Hematopoietic multipotent progenitor cell treated with erythropoietin and hydrocortisone succinate and interleukin-3 and kit ligand, for 6 days (in vitro differentiated cells): ENCODE results near the gene CRTC2.

ENCODE experiments used
- DNase-seq: peaks from one replicate; pipeline ENCODE4 v3.0.0-alpha.2; 2015

Gene CRTC2

DNA sequence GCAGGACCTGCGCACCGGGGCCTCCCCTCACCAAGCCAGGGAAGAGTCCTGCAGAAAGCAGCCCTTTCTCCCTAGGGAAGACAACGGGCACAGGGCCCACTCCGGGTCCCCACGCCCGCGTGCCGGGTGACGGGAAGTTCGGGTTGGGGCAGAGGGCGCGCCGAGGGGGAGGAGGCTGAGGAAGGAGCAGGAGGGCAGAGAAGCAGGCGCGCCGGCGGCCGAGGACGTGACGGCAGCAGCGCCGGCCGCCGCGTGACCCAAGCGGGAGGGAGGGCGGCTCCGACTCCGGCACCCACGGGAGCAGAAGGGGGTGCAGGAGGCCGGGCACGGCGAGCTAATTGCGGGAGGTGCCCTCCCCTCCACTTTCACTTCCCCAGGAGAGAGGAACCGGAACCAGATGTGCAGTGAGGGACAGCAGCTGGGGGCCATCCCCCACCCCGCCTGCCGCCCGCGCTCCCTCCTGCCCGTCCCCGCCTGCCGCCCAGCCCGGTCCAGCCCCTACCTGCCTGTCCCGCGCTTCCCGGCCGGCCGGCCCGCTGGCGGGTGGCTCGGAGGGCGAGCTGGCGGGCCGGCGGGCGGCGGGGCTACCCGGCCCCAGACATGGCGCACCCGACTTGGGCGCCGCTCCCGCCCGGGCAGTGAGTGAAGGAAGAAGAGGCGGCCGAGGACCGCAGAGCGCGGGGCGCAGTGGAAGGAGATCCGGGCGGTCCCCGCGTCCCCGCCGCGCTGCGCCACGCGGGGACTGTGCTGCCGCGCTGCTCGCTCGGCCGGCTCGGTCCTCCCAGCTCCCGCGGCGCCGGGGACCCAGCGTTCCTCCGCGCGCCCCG is 12.4 kb downstream of the CRTC2 start:
- peak; percentile 82 for DNase-seq

GRCh38 chr1:153945131-153945794 is 13.1 kb downstream of the CRTC2 start:
- DNase-seq = peak; percentile 86

DNA sequence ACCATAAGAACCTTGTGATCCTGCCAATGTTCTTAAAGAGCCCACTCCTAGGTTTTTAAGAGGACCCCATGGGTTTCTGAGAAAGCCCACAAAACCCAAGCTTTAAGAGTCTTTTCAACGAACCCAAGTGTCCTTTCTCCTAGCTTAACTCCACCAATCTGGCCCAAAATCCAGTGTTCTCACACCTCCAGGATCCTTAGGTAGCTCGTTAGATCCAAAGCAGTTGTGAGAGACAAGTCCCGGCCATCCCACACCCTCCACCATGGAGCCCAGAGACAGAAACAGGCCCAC is 13.6 kb downstream of the CRTC2 start:
- DNase-seq = no peak

DNA sequence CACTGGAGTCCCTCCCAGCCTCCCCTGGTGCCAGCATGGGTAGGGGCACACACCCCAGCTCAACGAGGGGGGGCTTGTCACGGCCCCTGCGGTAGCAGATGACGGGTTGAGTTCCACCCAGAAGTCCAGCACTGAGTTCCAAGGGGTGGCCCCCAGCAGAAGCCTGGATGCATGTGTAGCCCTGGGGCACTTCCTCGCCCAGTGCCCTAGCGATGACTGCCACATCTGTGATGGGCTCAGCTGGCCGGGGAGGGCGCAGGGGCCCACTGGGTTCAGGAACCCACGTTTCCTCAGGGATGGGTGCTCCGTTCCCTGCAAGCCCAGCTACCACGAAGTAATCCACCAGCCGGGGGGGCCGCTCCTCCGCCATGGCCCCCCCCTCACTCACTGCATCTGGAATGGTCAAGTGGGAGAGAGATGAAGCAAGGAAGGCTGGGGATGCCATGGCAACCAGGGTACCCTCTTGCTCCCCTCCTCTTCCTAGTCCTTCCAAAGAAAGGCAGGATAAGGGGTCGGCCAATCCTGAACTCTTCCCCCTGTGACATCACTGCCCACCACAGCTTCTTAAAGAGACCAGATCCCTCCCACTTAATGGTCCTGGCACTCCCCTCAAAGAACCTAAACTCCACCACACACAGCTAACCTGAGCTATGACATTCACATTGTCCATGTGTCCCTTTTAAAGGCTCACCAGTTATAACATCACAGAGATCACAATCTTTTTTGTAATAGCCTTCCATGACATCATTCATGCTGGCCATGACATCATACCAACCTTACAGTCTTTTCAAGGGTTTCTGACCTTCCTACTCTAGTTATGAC is 14.2 kb downstream of the CRTC2 start:
- DNase-seq = peak; percentile 38

GRCh38 chr1:153942766-153943549 is 15.5 kb downstream of the CRTC2 start:
- no peak for DNase-seq

DNA sequence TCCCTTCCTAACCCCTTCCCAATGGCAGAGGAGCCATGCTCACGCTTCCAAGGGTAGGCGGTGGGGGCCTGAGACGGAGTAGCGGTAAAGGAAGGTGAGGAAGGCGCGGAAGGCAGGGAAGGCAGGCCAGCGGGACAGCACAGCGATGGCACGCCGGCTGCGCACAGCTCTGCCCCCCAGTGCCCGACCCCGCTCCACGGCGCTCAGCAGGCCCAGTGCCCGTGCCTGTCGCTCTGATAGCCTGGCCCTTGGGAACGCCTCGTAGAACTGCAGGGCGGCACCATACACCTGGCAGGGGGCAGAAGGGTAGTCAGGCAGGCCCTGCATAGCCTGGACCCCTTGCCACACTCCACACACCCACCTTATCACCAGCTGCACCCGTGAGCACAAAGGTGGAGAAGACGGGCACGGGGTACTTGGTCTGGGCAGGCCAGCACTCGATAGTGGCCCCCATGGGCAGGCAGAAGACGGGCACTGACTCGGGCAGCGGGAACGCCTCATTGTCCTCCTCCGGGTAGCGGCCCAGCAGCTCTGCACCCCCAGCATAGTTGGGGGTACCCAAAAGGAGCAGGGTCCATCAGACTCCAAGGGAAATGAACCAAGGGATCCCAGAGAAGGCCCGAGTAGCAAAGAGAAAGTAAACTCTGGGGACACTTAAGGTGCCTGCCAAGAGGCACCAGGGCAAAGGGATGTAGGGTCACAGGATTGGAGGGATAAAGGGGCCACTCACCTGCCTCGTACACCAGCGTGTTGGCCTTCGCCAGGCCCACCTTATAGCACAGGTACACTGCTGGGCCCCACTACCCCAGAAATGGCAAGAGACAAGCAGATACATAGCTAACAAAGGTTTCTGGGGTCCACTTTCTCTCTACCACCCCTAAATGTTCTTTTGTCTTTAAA is 16.3 kb downstream of the CRTC2 start:
- no peak for DNase-seq

- DNase-seq = no peak
Measured at GRCh38 chr1:153940756-153941155, 17.7 kb downstream of the CRTC2 start.

GRCh38 chr1:153939476-153939875 is 18.9 kb downstream of the CRTC2 start:
- DNase-seq = no peak

GRCh38 chr1:153938996-153939395 is 19.4 kb downstream of the CRTC2 start:
- DNase-seq = no peak

GRCh38 chr1:153937331-153937730 is 21.1 kb downstream of the CRTC2 start:
- DNase-seq = no peak

GRCh38 chr1:153936011-153936802 is 22.2 kb downstream of the CRTC2 start:
- DNase-seq = no peak

- DNase-seq = no peak
Measured at GRCh38 chr1:153934746-153935145, 23.7 kb downstream of the CRTC2 start.

GRCh38 chr1:153933955-153934354 is 24.5 kb downstream of the CRTC2 start:
- DNase-seq = no peak

DNA sequence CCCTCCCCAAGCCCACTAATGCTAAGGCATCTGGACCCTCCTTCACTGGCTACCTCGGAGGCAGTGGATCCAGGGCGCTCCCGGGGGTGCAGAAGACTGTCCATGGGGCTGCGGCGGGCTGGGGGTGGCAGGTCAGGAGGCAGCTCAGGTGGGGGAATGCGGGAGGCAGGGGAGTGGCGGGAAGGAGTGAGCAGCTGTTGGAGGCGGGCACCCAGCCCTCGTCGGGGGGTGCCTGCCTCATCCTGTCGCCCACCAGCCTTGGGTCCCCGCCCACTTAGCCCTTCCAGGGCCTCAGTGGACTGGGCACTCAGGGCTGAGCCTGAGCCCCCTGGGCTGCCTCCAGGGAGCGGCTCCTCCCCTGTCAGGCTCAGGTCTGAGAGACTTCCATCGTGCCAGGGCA is 25.0 kb downstream of the CRTC2 start:
- no peak for DNase-seq

GRCh38 chr1:153932156-153933131 is 26.0 kb downstream of the CRTC2 start:
- DNase-seq = no peak

DNA sequence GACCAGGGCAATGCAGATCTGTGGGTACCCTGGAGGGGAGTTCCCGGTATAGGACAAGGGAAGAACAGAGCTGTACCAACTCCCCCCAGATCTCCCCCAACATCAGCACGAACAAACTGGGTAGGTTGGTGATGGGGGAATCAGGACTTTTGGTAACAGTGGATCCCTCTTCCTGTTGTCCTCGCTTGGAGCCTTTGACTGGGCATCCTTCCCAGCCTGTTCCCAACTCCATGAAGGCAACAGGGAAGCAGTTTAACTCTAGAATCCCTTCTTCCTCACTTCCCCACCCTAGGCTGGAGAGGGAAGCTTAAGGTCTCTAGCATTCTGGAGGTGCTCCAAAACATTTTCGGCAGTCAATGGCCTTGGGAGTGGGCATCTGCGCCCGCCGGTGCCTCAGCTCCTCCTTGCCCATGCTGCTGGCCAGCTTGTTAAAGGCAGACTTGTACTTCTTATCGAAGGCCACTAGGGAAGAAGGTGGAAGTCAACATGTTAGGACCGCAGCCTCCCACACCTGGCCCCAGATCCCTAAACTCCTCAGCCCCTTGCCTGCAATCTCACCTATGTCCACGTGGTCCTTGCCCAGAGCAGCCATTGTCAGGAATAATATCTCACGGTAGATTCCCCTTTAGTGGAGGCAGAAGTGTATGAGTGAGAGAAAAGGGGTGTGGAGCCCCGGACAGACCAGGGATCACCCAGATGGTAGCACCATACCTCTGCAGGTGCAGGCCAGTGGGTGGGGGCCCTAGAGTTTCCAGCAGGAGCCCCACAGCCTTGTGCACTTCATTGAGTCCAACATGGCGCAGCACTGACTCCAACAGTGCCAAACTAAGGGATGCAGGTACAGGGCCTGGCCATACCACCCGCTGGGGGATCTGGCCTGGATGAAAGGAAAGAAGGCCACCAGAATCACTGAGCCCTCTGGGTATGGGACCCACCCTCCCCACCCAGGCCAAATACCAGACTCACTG is 28.1 kb downstream of the CRTC2 start:
- DNase-seq = no peak

DNA sequence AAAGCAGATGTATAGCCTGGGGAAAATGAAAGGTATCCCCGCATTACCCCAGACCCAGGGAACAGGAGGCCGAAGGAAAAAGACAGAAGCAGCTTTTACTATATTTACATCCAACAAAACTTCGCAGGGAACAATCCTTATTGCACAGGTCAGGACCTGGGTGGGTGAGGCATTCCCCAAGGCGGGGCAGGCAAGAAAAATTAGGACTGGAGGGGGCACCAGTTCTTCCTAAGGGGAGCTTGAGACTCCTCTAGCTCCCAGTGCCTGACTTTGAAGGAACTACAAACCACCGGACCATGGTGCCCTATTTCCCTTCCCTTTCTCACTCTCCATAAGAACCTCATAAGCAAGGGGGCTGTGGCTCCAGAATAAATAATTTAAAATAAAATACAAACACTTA is 29.0 kb downstream of the CRTC2 start:
- no peak for DNase-seq

GRCh38 chr1:153928791-153929341 is 29.5 kb downstream of the CRTC2 start:
- DNase-seq = no peak
